Measurements from ENCODE around the gene GNB3.

DNA sequence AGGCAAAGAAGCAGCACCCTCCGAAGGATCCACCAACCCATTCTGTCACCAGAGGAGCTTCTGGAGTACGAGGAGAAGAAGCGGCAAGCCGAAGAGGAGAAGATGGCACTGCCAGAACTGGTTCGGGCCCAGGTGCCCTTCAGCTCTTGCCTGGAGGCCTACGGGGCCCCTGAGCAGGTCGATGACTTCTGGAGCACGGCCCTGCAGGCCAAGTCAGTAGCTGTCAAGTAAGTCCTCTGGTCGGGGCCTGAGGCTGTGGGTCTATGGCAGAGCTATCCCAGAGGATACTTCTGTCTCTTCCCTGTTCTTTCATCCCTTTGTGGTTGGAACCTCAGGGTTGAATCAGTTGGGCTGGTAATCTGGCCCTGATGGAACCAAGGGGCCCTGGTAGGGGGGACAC lies 20.7 kb downstream of the GNB3 start:
- TF ChIP-seq, protein P1, sequence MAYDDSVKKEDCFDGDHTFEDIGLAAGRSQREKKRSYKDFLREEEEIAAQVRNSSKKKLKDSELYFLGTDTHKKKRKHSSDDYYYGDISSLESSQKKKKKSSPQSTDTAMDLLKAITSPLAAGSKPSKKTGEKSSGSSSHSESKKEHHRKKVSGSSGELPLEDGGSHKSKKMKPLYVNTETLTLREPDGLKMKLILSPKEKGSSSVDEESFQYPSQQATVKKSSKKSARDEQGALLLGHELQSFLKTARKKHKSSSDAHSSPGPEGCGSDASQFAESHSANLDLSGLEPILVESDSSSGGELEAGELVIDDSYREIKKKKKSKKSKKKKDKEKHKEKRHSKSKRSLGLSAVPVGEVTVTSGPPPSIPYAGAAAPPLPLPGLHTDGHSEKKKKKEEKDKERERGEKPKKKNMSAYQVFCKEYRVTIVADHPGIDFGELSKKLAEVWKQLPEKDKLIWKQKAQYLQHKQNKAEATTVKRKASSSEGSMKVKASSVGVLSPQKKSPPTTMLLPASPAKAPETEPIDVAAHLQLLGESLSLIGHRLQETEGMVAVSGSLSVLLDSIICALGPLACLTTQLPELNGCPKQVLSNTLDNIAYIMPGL (CRISPR knock-in tag; IDR thresholded peaks at IDR 0.05; ENCODE audit: borderline replicate concordance) = no peak
- TF ChIP-seq, protein P2, sequence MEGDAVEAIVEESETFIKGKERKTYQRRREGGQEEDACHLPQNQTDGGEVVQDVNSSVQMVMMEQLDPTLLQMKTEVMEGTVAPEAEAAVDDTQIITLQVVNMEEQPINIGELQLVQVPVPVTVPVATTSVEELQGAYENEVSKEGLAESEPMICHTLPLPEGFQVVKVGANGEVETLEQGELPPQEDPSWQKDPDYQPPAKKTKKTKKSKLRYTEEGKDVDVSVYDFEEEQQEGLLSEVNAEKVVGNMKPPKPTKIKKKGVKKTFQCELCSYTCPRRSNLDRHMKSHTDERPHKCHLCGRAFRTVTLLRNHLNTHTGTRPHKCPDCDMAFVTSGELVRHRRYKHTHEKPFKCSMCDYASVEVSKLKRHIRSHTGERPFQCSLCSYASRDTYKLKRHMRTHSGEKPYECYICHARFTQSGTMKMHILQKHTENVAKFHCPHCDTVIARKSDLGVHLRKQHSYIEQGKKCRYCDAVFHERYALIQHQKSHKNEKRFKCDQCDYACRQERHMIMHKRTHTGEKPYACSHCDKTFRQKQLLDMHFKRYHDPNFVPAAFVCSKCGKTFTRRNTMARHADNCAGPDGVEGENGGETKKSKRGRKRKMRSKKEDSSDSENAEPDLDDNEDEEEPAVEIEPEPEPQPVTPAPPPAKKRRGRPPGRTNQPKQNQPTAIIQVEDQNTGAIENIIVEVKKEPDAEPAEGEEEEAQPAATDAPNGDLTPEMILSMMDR (IDR thresholded peaks at IDR 0.05) = no peak
- no peak for TF ChIP-seq SMC3 (IDR thresholded peaks at IDR 0.05)
- TF ChIP-seq, protein P3, sequence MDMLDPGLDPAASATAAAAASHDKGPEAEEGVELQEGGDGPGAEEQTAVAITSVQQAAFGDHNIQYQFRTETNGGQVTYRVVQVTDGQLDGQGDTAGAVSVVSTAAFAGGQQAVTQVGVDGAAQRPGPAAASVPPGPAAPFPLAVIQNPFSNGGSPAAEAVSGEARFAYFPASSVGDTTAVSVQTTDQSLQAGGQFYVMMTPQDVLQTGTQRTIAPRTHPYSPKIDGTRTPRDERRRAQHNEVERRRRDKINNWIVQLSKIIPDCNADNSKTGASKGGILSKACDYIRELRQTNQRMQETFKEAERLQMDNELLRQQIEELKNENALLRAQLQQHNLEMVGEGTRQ (IDR thresholded peaks at IDR 0.05) = no peak
- TF ChIP-seq RAD21 (conservative IDR thresholded peaks at IDR 0.05 in 1 of 2, IDR thresholded peaks at IDR 0.05 in 1 of 2) = no peak
- TF ChIP-seq EP300 (IDR thresholded peaks at IDR 0.05) = no peak
- TF ChIP-seq JUN (IDR thresholded peaks at IDR 0.05) = no peak
- TF ChIP-seq, protein P4, sequence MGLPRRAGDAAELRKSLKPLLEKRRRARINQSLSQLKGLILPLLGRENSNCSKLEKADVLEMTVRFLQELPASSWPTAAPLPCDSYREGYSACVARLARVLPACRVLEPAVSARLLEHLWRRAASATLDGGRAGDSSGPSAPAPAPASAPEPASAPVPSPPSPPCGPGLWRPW (IDR thresholded peaks at IDR 0.05) = no peak
- TF ChIP-seq SREBF2 (IDR thresholded peaks at IDR 0.05) = no peak
- TF ChIP-seq KDM5A (IDR thresholded peaks at IDR 0.05) = no peak
